HG03039 (cell line): ENCODE measurements around the gene C1QTNF4.

Experiments used
- ATAC-seq: cut with Tn5 transposase; IDR thresholded peaks from one replicate; pipeline ENCODE4 v1.9.1; 2021; ENCODE audit warnings: mild to moderate bottlenecking, moderate library complexity; ENCODE audit not compliant: unreplicated experiment

The C1QTNF4 gene

GRCh38 chr11:47593492-47593933 lies 698 bp downstream of the C1QTNF4 start:
- ATAC-seq = no peak

DNA sequence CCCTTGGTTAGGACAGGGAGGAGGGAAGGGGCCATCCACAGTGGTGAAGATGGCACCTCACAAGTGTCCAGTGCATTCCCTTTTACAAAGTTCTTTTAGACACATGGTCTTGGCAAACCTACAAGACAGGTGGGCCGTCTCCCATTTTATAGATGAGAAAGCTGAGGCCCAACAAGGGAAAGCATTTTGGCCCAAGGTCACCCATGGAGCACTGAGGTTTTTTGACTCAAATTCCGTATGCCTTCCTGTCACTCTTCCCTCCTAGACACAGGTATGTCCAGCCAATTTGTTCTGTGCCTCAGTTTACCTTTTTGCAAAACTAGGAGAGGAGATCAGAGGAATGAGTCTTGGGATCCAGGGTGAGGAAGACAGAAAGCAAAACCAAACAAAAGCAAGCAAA lies 1.2 kb downstream of the C1QTNF4 start:
- ATAC-seq = no peak

- ATAC-seq = no peak
Observed at GRCh38 chr11:47592251-47592650, 2.0 kb downstream of the C1QTNF4 start.

GRCh38 chr11:47591764-47592163 lies 2.4 kb downstream of the C1QTNF4 start:
- ATAC-seq = no peak

- no peak for ATAC-seq
Observed at GRCh38 chr11:47589977-47590861, 4.0 kb downstream of the C1QTNF4 start.

- no peak for ATAC-seq
Observed at GRCh38 chr11:47589584-47589976, 4.6 kb downstream of the C1QTNF4 start.

DNA sequence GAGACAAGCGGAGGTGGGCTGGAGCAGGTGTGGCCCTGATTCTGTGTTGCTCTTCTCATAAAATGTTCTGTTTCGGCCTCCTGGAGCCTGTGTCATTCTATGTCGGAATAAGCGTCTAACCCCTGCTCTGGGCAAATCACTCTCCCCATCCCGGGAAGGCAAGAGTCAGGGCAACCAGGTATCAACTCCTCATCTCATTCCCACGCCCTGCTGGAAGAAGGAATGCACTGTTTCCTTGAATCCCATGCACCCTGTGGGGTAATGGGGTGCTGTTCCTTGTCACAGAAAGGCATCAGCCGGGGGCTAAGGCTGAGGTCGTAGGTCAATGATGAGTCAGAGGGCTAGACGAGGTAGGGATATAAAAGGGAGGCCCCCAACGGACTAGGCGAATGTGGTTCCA lies 5.1 kb downstream of the C1QTNF4 start:
- ATAC-seq = no peak

GRCh38 chr11:47587723-47588326 lies 6.4 kb downstream of the C1QTNF4 start:
- ATAC-seq = no peak

DNA sequence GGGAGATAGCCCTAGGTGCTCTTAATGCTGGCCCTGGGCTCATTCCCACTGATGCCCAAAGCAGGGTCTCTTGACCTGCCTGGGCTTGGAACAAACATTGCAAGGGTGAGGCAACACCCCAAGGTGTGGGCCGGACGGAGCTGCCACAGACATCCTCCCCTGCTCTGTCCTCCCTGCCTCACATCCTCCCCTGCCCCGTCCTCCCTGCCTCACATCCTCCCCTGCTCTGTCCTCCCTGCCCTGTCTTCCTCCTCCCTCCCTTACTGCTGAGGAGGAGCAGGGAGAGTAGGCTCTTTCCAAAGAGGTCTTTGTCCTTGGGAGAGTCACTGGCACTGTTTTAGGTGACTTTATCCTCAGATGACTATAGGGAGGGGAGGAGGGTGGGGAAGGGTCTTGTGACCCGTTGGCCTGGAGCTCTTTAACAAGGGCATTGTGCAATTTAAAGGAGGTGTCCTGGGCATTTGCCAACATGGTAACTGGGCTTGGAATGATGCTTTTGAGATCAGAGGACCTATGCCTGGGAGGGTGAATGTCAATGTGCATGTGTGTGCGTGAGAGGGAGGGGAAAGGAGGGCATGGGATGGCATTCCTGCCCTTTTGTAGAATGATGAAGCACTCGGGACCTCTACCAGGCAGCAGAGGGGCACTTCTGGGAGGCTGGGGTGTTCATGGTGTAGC lies 7.0 kb downstream of the C1QTNF4 start:
- no peak for ATAC-seq

DNA sequence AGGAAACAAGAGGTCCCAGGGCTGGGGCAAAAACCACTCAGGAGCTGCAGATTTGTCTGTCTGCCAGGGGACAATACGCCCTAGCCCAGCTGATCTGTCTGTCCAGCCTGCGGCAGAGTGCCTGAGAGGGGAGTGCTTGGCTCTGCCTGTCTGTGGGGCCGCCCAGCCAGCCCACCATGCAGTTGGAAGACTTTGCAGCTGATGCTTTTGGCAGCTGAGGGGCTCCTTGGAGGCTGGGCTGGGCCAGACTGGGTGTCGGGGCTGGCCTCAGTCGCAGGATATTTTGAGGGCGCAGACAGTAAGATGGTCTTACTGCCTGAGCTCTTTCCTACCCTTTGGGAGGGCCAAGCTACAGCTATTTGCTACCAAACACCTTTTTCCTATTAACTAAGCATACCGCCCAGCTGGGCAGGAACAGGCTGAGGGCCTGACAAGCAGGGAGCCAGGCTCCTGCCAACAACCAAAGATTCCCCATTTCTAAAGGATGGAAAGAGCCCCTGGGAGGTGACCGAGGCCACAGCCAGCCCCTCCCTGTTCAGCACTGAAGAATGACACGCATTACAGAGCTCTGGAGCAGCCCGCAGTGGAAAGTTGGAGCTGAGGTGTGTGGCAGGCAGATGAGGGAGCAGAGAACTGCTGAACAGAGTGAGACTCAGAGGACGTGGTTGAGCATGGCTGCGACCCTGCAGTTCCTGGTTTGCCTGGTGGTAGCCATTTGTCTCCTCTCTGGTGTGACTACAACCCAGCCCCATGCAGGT lies 7.9 kb downstream of the C1QTNF4 start, which contains the start of gene FAM180B:
TSS of gene FAM180B (plus strand) at position 581 of the 758 bp plus-strand sequence. CDS start at position 672, 91 bp downstream.
- ATAC-seq = no peak

DNA sequence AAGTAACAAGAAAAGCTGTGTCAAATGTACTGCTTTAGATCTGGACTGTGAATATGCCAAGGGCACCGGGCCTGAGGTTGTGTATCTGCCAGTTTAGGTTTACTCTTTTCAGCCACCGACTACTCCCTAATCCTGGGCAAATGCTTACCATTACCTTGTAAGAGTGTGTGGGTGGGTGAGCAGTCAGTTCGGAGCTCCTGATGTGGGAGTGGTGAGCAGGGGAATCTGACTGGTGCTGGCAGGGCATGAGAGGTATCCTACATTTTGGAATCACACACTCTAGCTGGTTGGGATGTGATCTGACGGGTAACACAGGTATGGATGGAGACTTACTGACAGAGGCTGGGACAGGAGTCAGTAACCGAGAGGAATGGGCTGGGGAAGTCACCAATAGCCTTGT lies 10.4 kb downstream of the C1QTNF4 start:
- no peak for ATAC-seq

DNA sequence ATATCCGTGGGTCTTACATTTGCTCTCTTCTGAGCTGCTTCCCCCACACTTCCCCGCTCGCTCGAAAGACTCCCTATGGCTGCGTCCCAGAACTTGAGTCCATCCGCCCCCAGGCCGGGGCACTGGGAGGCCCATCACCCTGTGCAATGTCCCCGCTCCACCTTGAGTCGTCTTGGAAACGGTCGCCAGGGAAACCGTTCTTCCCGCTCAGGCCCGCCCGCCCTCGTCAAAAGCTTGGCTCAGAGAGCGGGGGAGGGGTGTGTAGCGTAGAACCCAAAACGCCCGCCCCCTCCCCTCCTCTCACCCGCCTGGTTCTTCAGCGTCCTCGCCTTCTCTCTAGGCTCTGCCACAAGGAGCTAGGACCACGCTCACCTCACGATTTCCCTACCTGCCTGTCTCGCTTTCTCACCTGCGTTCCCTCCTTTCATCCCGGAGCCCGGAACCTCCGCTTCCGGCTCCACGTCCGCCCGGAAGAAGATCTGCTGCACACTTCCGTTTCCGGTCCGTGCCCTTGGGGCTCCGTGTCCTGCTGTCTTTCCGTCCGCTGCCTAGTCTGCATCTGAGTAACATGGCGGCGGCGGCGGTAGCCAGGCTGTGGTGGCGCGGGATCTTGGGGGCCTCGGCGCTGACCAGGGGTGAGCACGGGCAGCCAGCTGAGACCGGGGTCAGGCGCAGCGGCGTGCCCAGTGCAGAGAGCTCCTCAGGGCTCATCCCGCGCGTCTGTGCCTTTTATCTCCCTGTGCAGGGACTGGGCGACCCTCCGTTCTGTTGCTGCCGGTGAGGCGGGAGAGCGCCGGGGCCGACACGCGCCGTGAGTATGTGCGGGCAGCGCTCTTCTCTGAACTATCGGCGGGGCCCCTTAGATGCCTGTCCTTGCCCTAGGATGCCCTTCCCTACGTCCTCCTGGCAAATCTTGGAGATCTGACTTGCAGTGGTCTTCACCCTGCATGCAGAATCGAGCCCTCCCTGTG lies 15.4 kb downstream of the C1QTNF4 start, which contains the start of the genes KBTBD4 and NDUFS3:
TSS of gene KBTBD4 (minus strand) at position 447 of the 971 bp plus-strand sequence. CDS start at position 428, 19 bp downstream.
TSS of gene NDUFS3 (plus strand) at position 551 of the 971 bp plus-strand sequence. CDS start at position 569, 18 bp downstream.
- peak; percentile 91 for ATAC-seq

DNA sequence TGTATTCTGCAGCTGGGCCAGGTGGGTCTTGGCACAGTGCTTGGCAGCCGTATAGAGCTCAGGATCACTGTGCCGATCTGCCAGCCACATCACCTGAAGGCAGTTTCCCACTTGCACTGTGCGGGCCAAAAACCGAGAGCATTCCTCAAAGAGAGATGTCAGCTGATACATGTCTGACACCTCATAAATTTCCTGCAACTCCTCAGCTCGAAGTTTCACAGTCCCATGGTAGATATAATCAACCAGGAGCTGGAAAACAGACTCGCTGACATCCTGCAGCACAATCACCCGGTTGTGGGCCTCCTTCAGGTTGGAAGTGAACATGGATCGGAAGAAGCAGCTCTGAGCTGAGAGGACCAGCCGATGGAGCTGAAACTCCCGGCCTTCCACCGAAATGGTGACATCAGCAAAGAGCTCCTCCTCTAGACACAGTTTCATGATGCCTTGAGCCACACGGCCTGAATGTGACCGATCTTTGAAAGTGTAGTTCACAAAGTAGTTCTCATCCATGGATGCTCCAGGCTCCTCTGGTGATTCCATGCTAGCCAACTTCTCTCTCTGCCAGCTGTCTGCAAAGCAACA lies 16.7 kb downstream of the C1QTNF4 start:
- no peak for ATAC-seq

DNA sequence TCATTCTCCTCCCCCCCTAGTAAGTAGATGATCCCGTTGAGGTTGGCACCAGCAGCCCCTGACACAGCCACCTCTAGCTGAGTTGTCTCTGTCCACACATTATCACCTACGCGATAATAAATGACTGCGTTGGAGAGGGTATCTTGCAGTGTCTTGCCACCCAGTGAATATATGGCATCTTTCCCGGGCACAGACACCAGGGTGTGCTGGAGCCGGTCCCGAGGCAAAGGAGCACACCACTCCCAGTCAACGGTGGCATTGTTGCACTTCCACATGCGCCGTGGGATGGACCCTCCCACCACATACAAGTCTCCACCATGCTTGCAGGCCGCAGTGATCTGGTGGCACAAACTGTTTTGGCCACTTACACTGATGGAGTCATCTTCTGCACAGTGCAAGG lies 20.9 kb downstream of the C1QTNF4 start:
- ATAC-seq = no peak

DNA sequence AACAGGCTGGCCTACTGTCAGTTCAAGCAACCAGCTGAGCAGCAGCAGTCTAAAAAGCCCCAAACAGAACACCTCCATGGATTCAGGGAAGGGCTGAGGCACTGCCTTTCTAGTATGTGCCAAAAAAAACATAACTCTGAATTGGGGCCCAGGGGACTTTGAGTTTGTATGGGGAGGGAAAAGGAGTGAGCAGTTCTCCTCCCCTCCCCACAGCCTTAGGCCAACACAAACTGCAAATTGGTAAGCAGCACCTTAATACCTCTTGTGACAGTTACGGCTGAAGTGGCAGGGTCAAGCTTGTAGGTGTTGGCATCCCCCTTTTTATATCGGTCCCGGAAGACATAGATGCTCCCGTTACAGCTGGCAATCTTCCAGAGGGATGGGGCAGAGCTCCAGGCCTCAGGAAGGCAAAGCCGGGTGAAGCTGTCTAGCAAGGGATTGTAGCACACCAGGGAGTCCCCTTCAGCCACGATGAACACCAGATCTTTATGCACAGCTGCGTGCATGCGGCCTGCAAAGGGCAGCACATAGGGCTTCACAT lies 21.4 kb downstream of the C1QTNF4 start:
- ATAC-seq = no peak

DNA sequence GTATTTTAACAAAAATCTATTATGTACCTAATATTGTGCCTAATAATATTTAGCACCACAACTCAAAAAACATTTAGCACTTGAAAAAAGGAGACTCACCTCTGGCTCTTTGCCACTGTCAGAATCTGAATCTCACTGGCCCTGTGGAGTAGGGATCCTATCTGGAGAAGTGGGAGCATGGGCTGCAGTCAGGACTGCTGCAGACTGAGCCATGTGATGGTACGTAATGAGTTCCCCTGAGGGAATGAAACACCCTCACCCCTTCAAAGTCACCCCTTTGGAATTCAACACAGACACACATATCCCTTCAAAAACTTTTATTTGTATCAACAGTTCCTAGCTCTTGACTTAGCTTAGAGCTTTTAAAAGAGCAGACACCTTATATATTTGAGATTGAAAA lies 22.3 kb downstream of the C1QTNF4 start:
- ATAC-seq = no peak

GRCh38 chr11:47571357-47571729 lies 22.9 kb downstream of the C1QTNF4 start:
- no peak for ATAC-seq

DNA sequence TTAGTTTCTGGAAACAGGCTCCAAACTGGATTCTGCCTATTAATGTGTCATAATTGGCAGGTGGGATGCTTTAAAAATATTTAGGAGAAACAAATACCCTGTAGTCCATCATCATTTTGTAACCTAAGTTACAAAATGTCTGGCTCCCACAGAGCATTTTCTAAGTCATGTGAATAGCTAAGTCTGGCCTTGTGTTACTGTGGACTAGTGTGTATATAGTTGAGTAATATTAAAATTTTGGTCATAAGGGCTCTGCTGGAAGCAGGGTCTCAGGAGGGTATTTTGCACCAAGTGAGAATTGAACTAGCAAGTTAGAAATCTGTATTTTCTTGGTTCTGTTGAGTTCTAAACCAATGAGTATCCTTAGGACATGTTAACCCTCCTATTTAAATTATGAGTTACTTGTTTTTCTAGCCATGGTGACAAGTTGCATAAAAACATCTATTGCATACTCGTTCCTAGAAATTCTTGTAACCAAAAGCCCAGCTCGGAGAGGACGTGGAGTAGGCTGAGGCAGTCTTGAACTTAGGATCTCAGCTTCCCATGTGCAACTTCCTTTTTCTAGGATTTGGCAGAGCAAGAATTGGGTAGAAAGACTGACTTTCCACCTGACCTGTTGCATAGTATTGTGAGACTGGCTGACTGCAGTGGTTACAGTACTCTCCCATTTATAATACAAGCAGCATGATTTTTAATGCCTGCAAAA lies 23.4 kb downstream of the C1QTNF4 start:
- ATAC-seq = no peak
